HG02943 (cell line): ENCODE data around the gene RBBP5.

ENCODE experiments used
- ATAC-seq: cut with Tn5 transposase; IDR thresholded peaks from one replicate; pipeline ENCODE4 v1.9.1; 2021; ENCODE audit warnings: mild to moderate bottlenecking, low read depth, moderate library complexity; ENCODE audit not compliant: unreplicated experiment

Gene RBBP5

DNA sequence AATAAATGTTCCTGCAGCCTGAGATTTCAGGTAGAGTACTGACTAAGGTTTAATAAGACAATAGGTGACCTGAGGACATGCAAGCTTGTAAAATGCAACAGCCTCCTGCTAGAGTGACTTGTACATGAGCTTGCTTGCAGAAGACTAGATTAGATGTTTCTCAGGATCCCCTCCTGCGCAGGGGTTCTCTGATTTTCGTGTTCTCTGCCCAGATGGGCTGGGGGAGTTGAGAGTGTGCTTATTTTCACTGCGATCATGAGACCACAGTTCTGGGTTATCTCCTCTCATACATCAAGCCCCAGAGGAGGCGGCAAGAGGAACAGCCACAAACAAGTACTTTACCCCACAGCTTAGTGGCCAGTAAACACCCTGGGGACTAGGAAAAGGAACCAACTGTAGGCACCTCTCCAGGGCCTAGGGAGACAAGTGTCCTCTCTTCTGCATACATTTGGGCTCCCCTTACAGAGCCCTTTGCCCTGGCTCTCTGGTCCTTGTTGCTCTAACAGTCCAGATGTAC is 45.5 kb downstream of the RBBP5 start:
- ATAC-seq = no peak

DNA sequence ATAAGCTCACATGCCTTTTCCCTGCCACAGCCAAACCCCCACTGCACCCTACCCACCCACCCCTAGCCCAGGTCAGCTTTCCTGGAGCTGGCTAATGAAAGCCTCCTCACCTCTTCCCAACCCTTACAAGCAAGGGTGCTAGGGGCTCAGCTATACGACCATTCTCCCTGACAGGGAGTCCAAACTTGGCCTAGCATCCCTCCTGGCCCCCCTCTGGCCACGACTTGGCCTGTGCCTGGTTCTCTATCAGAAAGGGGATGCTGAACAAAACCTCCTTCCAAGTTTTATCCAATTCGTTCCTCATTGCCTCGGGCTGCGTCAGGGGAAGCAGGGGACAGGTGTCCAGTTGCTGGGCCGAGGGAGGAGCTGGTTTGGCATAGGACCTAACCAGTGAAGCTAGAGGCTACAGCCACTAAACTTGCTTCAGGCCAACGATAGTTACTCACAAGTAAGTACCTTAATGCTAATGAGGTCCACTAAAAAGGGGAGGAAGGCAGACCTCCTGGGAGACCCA is 46.1 kb downstream of the RBBP5 start:
- ATAC-seq = no peak

DNA sequence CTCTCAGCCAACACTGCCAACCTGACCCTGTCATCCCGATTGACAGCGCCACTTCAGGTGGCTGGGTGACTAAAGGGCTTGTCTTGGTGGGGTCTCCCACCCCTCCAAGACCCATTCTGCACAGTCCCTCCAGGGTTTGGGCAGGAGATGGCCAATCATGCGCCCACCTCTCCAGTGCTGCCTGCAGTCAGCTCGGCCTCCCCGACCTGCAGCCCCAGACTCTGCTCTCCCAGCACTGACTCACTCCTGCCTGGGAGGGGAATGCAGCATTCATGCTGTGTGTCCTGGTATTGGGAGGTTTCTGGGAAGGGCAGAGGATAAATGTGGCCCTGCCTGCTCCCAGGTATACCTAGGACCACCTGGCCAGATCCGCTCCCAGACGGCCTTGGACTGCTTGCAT is 47.3 kb downstream of the RBBP5 start:
- no peak for ATAC-seq

DNA sequence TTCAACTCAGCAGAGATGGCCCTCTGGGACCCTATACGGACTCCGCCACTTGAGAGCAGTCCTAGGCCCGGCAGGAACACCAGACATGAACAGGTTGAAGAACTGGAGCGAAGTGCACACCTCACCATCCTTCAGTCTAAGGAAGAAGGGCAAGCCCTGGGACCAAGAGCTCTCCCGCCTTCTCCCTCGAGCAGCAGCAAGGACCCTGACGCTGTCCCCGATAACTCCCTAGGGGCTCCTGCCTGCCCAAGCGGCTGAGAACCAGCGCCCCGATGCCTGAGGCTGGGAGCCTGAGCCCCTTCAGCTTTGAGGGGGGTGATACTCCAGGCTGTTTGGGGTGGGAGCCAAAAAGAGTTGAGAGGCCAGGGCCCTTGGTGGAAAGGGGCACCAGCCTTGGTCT is 47.7 kb downstream of the RBBP5 start:
- no peak for ATAC-seq

DNA sequence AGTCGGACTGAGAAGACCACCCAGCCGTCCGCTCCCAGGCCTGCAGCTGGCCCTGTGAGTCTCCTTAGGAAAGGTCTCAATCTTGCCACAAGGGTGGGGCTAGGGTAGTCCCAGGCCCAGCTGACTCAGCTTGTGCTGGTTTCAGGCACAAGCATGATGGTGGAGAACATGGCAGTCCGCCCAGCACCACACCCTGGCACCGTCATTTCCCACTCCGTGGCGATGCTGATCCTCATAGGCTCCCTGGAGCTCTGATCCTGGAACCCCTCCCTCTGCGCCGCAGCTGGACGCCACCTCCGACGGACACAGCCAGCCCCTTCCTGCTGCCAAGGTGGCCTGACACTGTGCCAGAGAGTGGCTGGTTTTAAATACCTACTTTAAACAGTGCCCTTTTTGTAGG is 48.3 kb downstream of the RBBP5 start:
- no peak for ATAC-seq

DNA sequence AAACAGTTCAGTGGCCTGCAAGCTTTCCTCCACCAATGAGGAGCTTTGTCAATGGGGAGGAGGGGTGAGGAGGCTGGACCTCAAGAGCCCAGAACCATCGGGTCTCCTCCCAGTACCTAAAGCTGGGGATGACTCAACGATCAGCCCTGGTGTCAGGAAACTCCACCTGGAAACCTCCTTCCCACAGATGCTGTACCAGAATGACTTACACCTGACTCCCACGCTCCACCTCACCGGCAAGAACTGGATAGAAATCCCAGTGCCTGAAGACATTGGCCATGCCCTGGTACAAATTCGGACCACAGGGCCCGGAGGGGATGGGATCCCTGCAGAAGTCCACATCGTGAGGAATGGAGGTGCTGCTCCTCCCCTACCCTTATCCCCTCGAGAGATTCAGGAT is 48.9 kb downstream of the RBBP5 start:
- no peak for ATAC-seq

DNA sequence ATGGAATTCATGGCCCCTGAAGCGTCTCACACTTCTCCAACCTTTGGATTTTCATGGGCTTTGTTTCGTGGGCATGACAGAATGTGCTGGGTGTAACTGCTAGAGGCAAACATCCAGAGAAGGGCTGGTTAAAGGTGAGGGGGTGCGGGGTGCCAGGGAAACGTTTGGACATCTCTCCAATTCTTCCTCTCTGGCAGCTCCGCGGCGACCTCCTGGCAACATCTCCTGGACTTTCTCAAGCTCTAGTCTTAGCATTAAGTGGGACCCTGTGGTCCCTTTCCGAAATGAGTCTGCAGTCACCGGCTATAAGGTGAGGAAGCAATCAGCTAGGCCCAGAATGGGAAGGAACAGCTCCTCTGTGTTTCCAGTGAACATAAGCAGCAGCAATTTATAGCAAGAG is 49.5 kb downstream of the RBBP5 start:
- no peak for ATAC-seq

DNA sequence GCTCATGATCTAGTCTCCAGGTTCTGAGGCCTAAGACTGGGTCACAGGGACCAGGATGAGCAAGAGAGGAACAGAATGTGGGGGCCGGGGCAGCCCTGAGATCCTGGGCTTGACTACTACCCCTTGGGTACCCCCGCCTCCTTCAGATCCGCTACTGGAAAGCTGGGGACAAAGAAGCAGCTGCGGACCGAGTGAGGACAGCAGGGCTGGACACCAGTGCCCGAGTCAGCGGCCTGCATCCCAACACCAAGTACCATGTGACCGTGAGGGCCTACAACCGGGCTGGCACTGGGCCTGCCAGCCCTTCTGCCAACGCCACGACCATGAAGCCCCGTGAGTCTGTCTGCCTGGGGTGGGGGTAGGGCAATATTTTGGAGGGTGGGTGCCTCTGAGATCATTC is 50.0 kb downstream of the RBBP5 start:
- ATAC-seq = no peak

DNA sequence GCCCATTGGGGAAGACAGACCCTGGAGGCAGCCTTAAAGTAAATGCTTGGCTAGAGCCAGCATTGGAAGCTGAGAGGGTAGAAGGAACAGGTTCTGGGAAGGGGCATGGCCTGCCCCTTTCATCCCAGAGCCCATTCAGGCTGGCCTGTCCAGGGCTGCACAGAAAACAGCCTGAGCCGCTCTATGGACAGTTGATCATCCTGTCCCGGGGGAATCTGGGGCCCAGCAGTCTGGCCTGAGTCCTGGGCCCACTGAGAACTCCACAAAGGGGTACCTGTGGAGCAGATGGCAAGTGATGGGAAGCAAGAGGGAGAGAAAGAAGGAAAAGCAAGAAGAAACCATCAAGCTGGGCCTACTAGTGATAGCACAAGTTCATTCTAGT is 50.8 kb downstream of the RBBP5 start:
- ATAC-seq = no peak

DNA sequence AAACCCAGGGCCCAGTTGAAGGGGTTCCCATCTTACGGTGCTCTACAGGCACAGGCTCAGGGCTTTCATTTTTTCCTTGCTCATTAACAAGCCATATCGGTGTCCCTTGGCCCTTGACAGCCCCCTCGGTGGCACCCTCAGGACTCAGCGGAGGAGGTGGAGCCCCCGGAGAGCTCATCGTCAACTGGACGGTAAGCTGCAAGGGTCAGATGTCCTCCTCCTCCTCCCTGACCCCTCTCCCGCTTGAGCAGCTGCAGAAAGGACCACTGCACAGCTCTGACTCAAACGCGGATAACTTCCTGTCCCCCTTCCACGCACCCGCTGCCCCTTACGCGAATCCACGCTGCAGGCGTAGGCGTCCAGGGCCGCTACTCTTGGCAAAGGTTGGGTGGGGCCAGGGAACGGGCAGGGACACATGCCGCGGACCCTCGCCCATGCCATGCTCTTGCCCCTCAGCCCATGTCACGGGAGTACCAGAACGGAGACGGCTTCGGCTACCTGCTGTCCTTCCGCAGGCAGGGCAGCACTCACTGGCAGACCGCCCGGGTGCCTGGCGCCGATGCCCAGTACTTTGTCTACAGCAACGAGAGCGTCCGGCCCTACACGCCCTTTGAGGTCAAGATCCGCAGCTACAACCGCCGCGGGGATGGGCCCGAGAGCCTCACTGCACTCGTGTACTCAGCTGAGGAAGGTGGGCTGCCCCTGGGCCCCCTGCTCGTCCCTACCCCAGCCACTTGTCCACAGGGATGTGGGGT is 52.2 kb downstream of the RBBP5 start:
- ATAC-seq = no peak

DNA sequence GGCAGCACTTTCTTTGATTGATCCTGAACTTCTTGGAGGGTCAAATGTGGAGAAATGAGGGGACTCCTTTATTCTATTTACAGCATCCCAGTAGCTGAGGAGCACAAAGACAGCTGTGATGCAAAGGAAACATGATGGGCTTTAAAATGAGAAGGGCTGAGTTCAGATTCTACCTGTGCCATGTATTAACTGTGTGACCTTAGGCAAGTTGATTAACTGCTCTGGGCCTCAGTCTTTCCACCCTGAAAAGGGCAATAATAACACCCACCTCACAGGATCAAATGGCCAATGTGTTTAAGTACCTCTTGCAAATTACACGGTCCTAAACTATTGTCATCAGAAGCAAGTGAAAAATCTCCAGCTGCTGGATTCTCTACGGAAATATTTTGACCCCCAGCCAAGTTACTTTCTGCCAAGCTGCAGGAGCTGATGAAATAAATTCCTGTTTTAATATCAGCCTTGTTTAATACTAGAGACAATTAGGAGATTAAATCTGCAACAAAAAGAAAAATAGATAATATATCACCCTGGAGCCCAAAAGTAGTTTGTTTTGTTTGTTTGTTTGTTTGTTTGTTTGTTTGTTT is 53.2 kb downstream of the RBBP5 start:
- no peak for ATAC-seq

DNA sequence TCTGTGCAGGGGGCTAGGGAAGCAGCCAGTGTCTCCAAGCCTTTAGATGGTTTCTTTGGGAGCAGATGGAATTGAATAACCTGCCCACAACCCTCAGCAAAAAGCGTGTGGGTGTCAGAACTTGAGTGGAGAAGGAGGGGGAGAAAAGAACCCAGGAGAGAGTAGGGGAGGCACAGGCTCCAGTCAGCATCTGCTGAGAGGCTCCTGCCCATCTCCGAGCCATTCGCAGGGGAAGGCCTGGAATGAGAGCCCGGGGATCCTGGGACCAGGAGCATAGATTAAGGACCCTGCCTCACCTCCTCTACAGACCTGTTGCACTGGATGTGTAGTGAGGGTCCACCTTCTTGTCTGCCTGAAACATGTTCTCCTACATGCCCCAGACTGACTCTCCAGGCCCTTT is 53.8 kb downstream of the RBBP5 start:
- ATAC-seq = no peak

DNA sequence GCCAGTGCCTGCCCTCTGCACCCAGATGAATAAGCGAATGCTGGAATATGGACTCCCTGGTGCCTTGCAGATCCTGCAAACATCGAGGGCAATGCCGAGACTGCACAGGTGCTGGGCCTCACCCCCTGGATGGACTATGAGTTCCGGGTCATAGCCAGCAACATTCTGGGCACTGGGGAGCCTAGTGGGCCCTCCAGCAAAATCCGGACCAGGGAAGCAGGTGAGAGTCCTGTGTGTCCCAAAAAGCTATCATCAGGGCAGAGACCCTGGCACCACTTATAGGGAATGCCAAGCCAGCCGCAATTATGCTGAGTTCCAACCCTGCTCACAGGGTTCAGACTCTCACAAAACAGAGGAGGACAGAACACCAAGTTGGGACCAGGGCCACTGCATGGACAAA is 54.7 kb downstream of the RBBP5 start:
- no peak for ATAC-seq

DNA sequence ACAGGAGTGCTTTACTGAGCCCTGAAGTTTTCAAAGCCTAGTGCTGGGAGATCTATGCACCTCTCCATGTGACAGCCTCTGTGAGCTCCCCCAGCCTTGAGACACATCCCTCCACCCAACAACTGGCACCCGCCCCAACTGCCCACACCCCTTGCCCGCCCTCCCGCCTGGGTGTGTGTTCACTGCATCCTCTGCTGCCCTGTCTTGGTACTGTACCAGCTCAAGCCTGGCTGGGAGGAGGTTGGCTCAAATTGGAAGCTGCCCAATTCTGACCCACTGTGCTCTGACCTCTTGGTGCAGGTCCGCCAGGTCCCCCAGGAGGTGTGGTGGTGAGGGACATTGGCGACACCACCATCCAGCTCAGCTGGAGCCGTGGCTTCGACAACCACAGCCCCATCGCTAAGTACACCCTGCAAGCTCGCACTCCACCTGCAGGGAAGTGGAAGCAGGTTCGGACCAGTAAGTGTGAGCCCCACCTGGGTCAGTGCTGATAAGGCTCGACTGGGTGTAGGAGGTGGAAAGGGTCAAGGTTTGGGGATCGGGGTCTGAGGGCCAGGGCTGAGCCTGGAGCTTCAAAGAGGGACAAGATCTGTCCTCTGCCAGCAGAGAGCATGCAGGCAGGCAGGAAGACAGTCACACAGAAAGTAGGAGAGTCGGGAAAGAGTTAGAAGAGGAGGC is 55.5 kb downstream of the RBBP5 start:
- no peak for ATAC-seq

DNA sequence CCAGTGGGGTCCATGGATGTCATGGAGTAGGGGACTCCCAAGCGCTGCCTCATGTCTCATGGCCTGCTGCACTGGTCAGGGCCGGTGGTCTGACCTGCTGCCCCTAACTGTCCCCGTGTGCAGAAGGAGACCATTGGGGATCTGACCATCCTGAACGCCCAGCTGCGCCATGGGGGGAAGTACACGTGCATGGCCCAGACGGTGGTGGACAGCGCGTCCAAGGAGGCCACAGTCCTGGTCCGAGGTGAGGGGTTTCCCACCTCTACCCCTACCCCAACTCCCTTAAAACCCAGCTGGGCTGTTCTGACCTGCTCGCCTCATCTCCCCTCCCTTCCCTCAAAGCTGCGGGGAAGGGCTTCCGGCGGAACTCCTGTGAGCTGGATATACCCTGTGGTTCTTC is 56.1 kb downstream of the RBBP5 start:
- ATAC-seq = no peak

DNA sequence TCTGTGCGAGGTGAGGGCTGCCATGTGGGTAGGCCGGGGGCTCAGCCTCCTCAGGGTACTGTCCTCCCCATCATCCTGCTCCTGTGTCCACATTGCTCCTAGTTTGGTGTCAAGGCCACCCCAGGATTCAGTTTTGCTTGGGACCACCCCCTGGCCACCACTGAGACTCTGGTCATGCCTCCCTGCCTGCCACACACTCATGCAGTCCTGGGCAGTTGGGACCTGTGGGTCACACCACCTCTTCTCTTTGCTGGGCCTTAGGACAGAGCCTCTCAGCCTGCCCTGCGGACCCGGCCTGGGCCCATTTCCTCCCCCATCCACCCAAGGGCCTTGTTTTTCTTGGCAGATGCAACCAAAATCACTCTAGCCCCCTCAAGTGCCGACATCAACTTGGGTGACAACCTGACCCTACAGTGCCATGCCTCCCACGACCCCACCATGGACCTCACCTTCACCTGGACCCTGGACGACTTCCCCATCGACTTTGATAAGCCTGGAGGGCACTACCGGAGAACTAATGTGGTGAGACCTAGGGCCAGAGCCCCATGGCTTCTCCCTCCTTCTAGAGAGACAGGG is 56.9 kb downstream of the RBBP5 start:
- no peak for ATAC-seq

DNA sequence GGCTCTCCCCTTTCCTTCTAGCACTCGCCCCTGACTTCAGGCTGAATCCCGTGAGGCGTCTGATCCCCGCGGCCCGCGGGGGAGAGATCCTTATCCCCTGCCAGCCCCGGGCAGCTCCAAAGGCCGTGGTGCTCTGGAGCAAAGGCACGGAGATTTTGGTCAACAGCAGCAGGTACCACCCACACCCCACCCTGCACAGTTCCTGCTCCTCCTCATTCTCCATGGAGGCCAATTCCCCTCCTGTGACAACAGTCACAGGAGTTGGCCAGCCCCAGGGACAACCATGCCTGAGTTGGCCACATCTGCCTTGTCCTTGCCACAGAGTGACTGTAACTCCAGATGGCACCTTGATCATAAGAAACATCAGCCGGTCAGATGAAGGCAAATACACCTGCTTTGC is 57.5 kb downstream of the RBBP5 start:
- ATAC-seq = no peak

DNA sequence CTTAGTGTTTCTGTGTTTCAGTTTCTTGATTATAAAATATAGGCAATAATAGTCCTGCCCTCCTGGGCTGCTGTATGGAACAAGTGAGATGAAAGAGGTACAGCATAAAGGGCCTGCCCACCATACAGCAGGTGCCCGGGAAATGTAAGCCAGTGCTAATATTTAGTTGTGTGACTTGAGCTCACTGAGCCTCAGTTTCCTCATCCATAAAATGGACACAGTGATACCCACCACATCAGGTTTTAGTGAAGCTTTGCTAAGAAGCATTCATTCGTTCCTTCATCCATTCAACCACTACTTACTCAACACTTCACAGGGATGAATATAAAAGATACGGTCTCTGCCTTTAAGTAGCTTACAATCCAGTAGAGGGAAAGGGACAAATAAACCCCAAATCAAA is 58.9 kb downstream of the RBBP5 start:
- ATAC-seq = no peak

DNA sequence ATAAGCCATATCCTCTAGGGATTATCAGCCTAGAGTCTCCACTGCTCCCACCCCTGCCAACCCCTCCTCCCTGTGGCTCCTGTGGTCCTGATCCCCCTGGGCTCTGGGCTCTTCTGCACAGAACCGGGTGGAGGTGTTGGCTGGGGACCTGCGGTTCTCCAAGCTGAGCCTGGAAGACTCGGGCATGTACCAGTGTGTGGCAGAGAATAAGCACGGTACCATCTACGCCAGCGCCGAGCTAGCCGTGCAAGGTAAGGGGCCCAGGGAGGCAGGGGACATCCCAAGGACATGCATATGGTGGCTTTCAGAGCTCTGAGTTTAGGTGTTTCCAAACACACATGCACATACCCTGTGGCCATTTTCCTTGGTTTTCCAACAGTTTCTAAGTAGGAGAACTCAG is 59.5 kb downstream of the RBBP5 start:
- no peak for ATAC-seq

DNA sequence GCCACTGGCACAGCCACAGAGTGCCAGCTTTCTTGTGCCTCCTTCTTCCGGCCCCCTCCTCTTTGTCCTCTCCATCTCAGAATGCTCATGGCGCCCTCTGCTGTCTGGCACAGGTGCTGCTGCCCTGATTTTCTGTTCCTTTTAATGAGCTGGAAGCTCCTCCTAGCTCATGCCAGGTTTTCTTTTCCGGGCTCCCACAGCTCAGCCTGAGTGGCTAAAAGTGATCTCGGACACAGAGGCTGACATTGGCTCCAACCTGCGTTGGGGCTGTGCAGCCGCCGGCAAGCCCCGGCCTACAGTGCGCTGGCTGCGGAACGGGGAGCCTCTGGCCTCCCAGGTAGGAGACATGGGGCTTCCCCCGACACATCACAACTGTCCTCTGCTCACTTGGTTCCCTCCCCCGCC is 60.1 kb downstream of the RBBP5 start:
- no peak for ATAC-seq

DNA sequence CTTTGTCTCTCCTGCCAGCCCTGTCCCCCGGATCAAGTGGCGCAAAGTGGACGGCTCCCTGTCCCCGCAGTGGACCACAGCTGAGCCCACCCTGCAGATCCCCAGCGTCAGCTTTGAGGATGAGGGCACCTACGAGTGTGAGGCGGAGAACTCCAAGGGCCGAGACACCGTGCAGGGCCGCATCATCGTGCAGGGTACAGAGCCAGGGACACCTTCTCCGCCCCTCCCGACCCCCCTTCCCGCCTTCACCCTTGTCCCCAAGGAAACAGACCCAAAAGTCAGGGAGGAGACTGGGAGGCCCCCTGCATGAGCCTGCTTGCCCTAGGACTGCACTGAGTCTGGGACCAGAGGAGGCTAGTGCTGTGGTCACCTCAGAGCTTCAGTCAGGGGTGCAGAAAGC is 60.6 kb downstream of the RBBP5 start:
- no peak for ATAC-seq
